Measurements from ENCODE around the gene NDST1. TPM values are rescaled to one million over a fixed set of nuclear protein-coding genes. Genes with fewer than 3 reads are reported as not detected.

NDST1 gene
- total RNA-seq, 1 donor from 2014 or later = 101 TPM

DNA sequence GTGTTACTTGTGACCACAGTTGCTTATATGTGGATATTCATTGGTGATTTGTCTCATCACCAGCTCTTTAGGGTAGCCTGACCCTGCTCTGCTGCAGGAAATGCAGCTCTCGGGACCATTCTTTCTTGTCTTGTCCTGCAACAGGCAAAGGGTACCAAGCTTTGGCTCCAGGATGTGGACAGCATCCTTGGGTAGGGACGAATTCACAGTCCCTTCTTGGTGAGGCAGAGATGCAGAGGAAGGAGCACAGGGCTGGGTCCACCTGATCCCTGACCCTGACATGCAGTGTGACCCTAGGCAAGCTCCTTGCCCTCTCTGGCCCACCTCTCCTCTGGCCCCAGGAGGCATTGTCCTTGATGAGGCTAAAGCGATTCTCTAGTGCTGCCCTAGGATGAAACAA, 95.6 kb downstream of the NDST1 start:
- no peaks in the 10 kb centered on the region for H3K36me3 Mint-ChIP-seq

DNA sequence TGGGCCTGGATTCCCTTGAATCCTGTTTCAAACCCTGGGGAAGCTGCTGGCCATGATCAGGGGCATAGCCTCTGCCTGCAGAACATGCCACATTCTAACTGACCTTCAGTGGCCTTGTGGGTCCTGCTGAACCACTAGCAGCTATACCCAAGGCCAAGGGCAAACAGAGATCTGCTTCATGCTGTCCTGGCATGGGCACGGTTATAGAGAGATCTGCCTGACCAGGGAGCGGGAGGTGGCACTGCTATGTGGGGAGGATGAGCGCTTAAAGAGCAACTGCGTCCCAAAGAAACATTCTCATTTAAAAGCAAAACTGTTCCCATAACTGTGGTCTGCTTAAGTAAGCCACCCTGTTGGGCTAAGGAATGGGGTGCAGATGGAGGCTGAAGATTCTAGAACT, 96.1 kb downstream of the NDST1 start:
- TF ChIP-seq, protein P1, sequence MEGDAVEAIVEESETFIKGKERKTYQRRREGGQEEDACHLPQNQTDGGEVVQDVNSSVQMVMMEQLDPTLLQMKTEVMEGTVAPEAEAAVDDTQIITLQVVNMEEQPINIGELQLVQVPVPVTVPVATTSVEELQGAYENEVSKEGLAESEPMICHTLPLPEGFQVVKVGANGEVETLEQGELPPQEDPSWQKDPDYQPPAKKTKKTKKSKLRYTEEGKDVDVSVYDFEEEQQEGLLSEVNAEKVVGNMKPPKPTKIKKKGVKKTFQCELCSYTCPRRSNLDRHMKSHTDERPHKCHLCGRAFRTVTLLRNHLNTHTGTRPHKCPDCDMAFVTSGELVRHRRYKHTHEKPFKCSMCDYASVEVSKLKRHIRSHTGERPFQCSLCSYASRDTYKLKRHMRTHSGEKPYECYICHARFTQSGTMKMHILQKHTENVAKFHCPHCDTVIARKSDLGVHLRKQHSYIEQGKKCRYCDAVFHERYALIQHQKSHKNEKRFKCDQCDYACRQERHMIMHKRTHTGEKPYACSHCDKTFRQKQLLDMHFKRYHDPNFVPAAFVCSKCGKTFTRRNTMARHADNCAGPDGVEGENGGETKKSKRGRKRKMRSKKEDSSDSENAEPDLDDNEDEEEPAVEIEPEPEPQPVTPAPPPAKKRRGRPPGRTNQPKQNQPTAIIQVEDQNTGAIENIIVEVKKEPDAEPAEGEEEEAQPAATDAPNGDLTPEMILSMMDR (conservative IDR thresholded peaks at IDR 0.05) = no peak
- Mint-ChIP-seq H3K4me3 (no peak overlapping the region), H3K4me1 (ENCODE audit: unreplicated experiment) (peaks cover 43% of the 10 kb centered on the region), H3K9me3 (no peaks in the 10 kb centered on the region), H3K27me3 (peaks cover 3% of the 10 kb centered on the region), H3K36me3 (no peaks in the 10 kb centered on the region), H3K27ac (peak overlapping the region; percentile 2)
- no peak for DNase-seq (ENCODE audit: extremely low spot score, unreplicated experiment)

More for the DNA sequence above, 95.6 kb downstream of the NDST1 start:
- TF ChIP-seq, protein P1 (conservative IDR thresholded peaks at IDR 0.05) = no peak
- DNase-seq (ENCODE audit: extremely low spot score, unreplicated experiment) = no peak
- H3K9me3 Mint-ChIP-seq = no peaks in the 10 kb centered on the region
- H3K4me3 Mint-ChIP-seq = peak overlapping the region; percentile 68
- peaks cover 45% of the 10 kb centered on the region for H3K4me1 Mint-ChIP-seq (ENCODE audit: unreplicated experiment)
- peaks cover 3% of the 10 kb centered on the region for H3K27me3 Mint-ChIP-seq
- H3K27ac Mint-ChIP-seq = no peak overlapping the region

DNA sequence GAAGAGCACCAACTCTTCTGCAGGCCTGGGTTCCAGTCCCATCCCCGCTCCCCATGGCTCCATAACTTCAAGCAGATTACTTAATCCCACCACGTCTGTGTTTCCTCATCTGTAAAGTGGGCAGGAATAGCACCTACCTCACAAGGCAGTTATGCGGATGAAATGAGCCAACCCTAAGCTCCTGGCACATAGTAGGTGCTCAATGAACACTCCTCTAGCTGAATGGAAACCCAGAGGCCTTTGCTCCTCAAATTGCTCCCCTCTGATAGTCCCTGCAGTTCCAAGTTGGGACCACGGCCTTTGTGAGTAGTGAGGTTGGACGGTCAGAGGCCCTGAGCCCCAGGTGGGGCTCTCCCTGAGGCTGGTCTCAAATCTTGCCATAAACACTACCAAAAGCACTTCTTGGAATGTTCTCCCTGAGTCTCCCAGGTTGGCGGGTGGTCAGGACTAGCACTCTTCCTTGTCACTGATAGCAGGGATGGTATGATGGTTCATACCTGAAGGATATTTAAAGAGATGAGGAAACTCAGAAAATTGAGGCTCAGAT, 97.0 kb downstream of the NDST1 start:
- peaks cover 38% of the 10 kb centered on the region for H3K4me1 Mint-ChIP-seq (ENCODE audit: unreplicated experiment)
- no peak overlapping the region for H3K4me3 Mint-ChIP-seq
- no peaks in the 10 kb centered on the region for H3K36me3 Mint-ChIP-seq
- TF ChIP-seq, protein P1 (conservative IDR thresholded peaks at IDR 0.05) = no peak
- peak overlapping the region; percentile 2 for H3K27ac Mint-ChIP-seq
- H3K27me3 Mint-ChIP-seq = peaks cover 3% of the 10 kb centered on the region
- DNase-seq (ENCODE audit: extremely low spot score, unreplicated experiment) = no peak
- H3K9me3 Mint-ChIP-seq = no peaks in the 10 kb centered on the region

DNA sequence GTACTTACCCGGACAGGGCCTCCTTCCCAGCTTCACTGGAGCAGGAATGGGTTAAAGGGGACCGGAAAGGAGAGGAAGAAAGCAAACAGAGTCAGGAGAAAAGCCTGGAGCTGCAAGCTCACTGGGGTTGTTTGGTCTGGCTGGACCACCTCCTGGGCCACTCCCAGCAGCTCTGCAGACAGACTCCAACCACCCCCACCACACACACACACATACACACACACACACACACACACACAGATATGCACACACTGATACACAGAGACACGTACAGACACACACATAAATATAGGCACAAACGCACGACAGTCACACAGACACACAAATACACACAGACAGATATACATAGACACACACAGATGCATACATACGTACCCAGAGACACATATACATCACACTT, 97.6 kb downstream of the NDST1 start:
- Mint-ChIP-seq H3K4me1 (ENCODE audit: unreplicated experiment) (peaks cover 38% of the 10 kb centered on the region), H3K4me3 (peak overlapping the region; percentile 15), H3K9me3 (no peaks in the 10 kb centered on the region), H3K36me3 (no peaks in the 10 kb centered on the region), H3K27me3 (peaks cover 3% of the 10 kb centered on the region), H3K27ac (no peak overlapping the region)
- TF ChIP-seq, protein P1 (conservative IDR thresholded peaks at IDR 0.05) = no peak
- no peak for DNase-seq (ENCODE audit: extremely low spot score, unreplicated experiment)

DNA sequence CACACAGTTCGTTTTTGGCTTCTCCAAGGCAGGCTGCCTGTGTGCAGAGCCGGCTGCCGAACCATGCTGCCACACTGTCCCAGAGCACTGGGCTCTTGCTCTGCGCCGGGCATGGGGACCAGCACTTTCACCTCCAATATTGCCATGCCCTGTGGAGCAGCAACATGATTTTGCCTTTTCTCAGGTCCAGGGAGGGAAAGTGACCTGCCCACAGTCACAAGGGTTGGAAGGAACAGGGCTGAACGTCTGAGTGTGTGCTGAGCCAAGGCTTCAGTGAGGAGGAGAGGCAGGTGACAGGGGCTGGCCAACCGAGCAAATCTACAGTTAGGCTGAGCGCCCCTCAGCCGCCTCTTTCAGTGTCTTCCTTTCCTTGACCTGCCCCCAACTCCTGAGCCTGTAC, 98.5 kb downstream of the NDST1 start:
- Mint-ChIP-seq H3K9me3 (no peaks in the 10 kb centered on the region), H3K4me3 (no peak overlapping the region), H3K4me1 (ENCODE audit: unreplicated experiment) (peaks cover 43% of the 10 kb centered on the region), H3K27me3 (peaks cover 3% of the 10 kb centered on the region), H3K36me3 (no peaks in the 10 kb centered on the region), H3K27ac (no peak overlapping the region)
- no peak for DNase-seq (ENCODE audit: extremely low spot score, unreplicated experiment)
- TF ChIP-seq, protein P1 (conservative IDR thresholded peaks at IDR 0.05) = no peak

DNA sequence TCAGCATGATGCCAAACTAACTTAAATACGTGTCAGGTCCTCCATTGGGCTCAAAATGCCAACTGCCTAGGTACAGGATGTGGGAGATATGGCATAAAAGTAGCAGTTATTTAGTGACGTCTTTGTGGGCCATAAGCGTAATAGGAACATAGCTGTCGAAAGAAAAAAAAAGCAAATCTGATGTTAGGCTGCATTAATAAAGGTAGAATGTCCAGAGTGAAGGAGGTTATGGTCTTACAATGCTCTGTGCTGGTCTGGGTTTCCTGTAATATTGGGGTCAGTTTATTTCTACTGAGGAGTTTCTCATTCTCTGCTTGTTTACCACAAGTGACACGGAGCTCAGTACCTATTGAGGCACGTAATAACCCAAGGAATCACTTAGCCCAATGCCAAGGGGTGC, 99.2 kb downstream of the NDST1 start:
- no peaks in the 10 kb centered on the region for H3K9me3 Mint-ChIP-seq
- DNase-seq (ENCODE audit: extremely low spot score, unreplicated experiment) = no peak
- H3K27me3 Mint-ChIP-seq = peaks cover 2% of the 10 kb centered on the region
- no peak overlapping the region for H3K27ac Mint-ChIP-seq
- H3K4me3 Mint-ChIP-seq = no peak overlapping the region
- H3K4me1 Mint-ChIP-seq (ENCODE audit: unreplicated experiment) = peaks cover 41% of the 10 kb centered on the region
- TF ChIP-seq, protein P1 (conservative IDR thresholded peaks at IDR 0.05) = no peak
- no peaks in the 10 kb centered on the region for H3K36me3 Mint-ChIP-seq

All from type B pancreatic cell (in vitro differentiated cells).